ENCODE measurements around the gene CEP85. TPM values are rescaled to one million over a fixed set of nuclear protein-coding genes. Genes with fewer than 3 reads are reported as not detected.
"Not testable (repeated sequence)": the region's sequence is repeated elsewhere in the genome, so short reads cannot be mapped to it uniquely, and the experiment has no call there.

CEP85 gene
- total RNA-seq, 1 experiment from 2014 or later: 51.8 TPM

DNA sequence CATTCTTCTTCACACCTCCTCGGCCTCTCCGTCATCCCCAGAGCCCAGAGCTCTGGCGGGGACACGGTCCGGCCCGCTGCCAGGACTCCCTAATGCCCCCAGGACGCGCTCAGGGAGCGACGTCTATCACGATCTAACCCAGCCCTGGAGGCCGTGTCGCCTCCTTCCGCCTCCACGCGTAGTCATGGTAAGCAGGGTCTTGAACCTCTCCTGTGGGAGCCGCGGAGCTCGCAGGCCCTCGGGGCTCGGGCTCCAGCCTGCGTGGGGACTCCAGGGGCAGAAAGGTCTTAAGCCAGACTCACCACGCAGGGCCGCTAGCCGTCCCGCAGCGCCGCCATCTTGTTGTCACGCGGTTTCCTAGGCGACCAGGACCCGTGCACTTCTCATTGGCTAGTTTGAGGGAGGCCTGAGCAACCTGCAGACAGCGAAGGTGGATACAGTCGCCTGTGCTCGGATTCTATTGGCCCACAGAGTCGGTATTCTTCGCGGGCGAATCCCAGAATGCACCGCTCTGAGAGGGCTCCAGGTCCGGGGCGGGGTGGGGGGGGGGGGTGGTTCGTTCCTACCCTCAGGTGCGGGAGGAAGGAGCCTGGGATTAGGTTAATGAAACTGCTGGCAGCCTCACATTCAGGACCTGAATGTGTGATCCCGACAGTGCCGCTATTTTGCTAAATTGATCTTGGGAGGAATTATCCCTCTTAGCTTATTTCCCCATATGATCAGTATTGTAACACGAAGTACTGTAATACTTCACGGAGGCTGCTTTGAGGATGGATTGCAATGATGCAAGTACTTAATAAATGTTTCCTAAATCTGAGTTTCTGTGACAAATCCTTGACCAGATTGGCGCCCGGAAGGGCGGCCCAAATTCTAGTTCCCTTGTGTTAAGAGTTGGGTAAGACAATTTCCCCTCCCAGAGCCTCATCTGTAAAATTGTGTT lies 72.6 kb downstream of the CEP85 start, which contains the start of gene UBXN11:
Gene UBXN11 (minus strand): TSS at position 347 of the 940 bp plus-strand sequence. CDS start 3,753 bp downstream, outside the sequence.
- TF ChIP-seq, protein P1, sequence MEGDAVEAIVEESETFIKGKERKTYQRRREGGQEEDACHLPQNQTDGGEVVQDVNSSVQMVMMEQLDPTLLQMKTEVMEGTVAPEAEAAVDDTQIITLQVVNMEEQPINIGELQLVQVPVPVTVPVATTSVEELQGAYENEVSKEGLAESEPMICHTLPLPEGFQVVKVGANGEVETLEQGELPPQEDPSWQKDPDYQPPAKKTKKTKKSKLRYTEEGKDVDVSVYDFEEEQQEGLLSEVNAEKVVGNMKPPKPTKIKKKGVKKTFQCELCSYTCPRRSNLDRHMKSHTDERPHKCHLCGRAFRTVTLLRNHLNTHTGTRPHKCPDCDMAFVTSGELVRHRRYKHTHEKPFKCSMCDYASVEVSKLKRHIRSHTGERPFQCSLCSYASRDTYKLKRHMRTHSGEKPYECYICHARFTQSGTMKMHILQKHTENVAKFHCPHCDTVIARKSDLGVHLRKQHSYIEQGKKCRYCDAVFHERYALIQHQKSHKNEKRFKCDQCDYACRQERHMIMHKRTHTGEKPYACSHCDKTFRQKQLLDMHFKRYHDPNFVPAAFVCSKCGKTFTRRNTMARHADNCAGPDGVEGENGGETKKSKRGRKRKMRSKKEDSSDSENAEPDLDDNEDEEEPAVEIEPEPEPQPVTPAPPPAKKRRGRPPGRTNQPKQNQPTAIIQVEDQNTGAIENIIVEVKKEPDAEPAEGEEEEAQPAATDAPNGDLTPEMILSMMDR (IDR thresholded peaks at IDR 0.05): no peak
- 0 out of 2 replicates have a peak, but pooled peaks have one; percentile 36 for TF ChIP-seq POLR2AphosphoS5 (IDR thresholded peaks at IDR 0.05; ENCODE audit: low read depth, low read length)
- TF ChIP-seq TCF7L2 (IDR thresholded peaks at IDR 0.05; ENCODE audit: low read depth, low read length): no peak
- TF ChIP-seq, protein P2, sequence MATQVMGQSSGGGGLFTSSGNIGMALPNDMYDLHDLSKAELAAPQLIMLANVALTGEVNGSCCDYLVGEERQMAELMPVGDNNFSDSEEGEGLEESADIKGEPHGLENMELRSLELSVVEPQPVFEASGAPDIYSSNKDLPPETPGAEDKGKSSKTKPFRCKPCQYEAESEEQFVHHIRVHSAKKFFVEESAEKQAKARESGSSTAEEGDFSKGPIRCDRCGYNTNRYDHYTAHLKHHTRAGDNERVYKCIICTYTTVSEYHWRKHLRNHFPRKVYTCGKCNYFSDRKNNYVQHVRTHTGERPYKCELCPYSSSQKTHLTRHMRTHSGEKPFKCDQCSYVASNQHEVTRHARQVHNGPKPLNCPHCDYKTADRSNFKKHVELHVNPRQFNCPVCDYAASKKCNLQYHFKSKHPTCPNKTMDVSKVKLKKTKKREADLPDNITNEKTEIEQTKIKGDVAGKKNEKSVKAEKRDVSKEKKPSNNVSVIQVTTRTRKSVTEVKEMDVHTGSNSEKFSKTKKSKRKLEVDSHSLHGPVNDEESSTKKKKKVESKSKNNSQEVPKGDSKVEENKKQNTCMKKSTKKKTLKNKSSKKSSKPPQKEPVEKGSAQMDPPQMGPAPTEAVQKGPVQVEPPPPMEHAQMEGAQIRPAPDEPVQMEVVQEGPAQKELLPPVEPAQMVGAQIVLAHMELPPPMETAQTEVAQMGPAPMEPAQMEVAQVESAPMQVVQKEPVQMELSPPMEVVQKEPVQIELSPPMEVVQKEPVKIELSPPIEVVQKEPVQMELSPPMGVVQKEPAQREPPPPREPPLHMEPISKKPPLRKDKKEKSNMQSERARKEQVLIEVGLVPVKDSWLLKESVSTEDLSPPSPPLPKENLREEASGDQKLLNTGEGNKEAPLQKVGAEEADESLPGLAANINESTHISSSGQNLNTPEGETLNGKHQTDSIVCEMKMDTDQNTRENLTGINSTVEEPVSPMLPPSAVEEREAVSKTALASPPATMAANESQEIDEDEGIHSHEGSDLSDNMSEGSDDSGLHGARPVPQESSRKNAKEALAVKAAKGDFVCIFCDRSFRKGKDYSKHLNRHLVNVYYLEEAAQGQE (IDR thresholded peaks at IDR 0.05; ENCODE audit: insufficient read depth in 1 of 2, low read depth in 2 of 2, low read length in 1 of 2): no peak
- TF ChIP-seq SIN3A (IDR thresholded peaks at IDR 0.05; ENCODE audit: borderline replicate concordance, insufficient read depth, low read depth, low read length): peak; percentile 99
- in situ Hi-C loops (cut with HindIII; ENCODE audit: low pct_unique_long_range_greater_than_20kb, low sequenced_read_pairs): no loop called here
- Histone ChIP-seq H3K27me3 (ENCODE audit: control insufficient read depth, insufficient read depth, low read length) (no peaks in the 10 kb centered on the region), H3K9me3 (ENCODE audit: control insufficient read depth, insufficient read depth, low read depth, low read length) (no peaks in the 10 kb centered on the region), H3K4me1 (ENCODE audit: control insufficient read depth, insufficient read depth, low read length) (peaks cover 17% of the 10 kb centered on the region), H3K36me3 (ENCODE audit: control insufficient read depth, insufficient read depth, low read length) (no peaks in the 10 kb centered on the region; the same call in 1 of the 2 replicates), H3K4me3 (ENCODE audit: low read depth in 2 of 2, low read length in 2 of 2) (peak within 1 kb of the TSS; percentile 76 to 87), H3K27ac (ENCODE audit: low read length) (peak within 1 kb of the TSS; percentile 84)
- ATAC-seq: peak; percentile 100
- BruUV-seq (replicated peaks): no TSS peak
- ChIA-PET POLR2A (no interaction called here), CTCF (interaction anchor here (0.8 kb wide), 1 partner anchor 21 kb away, joined by 3 read pairs; no protein-coding TSS in a partner anchor)
- peak; percentile 88 for DNase-seq (ENCODE audit: low read depth, low spot score)
- intact Hi-C loops (cut with micrococcal nuclease; ENCODE audit: unreplicated experiment): no loop called here

DNA sequence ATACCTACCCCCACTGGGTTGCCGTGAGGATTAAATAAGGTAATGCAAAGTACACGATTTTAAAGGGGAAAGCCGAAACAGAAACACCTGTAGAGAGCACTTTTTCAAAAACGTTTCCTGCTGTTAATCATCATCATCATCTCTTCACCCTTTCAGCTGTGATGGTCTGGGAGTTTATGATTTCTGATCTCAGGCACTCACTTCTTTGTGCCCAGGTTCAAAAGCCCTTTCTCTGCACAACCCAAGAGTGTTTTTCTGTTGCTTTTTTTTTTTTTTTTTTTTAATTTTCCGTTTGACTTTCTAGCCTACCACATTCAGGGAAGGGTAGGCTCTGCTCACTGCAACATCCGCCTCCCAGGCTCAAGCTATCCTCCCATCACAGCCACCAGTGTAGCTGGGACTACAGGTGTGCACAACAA lies 73.4 kb downstream of the CEP85 start:
- ATAC-seq: no peak
- intact Hi-C loops (cut with micrococcal nuclease; ENCODE audit: unreplicated experiment): no loop called here
- POLR2A ChIA-PET: no interaction called here
- Histone ChIP-seq H3K9me3 (ENCODE audit: control insufficient read depth, insufficient read depth, low read depth, low read length) (no peaks in the 10 kb centered on the region), H3K36me3 (ENCODE audit: control insufficient read depth, insufficient read depth, low read length) (no peaks in the 10 kb centered on the region; the same call in 1 of the 2 replicates), H3K27ac (ENCODE audit: low read length) (peak overlapping the region; percentile 84), H3K4me3 (ENCODE audit: low read depth in 2 of 2, low read length in 2 of 2) (peak overlapping the region; percentile 38 to 65), H3K27me3 (ENCODE audit: control insufficient read depth, insufficient read depth, low read length) (no peaks in the 10 kb centered on the region), H3K4me1 (ENCODE audit: control insufficient read depth, insufficient read depth, low read length) (peaks cover 17% of the 10 kb centered on the region)
- TF ChIP-seq, protein P2 (IDR thresholded peaks at IDR 0.05; ENCODE audit: insufficient read depth in 1 of 2, low read depth in 2 of 2, low read length in 1 of 2): no peak
- TF ChIP-seq POLR2AphosphoS5 (IDR thresholded peaks at IDR 0.05; ENCODE audit: low read depth, low read length) (no peak), TCF7L2 (IDR thresholded peaks at IDR 0.05; ENCODE audit: low read depth, low read length) (no peak)
- BruUV-seq (replicated peaks): no TSS peak
- CTCF ChIA-PET: interaction anchor here (0.8 kb wide), 1 partner anchor 22 kb away, joined by 3 read pairs; no protein-coding TSS in a partner anchor
- in situ Hi-C loops (cut with HindIII; ENCODE audit: low pct_unique_long_range_greater_than_20kb, low sequenced_read_pairs): no loop called here
- no peak for DNase-seq (ENCODE audit: low read depth, low spot score)

DNA sequence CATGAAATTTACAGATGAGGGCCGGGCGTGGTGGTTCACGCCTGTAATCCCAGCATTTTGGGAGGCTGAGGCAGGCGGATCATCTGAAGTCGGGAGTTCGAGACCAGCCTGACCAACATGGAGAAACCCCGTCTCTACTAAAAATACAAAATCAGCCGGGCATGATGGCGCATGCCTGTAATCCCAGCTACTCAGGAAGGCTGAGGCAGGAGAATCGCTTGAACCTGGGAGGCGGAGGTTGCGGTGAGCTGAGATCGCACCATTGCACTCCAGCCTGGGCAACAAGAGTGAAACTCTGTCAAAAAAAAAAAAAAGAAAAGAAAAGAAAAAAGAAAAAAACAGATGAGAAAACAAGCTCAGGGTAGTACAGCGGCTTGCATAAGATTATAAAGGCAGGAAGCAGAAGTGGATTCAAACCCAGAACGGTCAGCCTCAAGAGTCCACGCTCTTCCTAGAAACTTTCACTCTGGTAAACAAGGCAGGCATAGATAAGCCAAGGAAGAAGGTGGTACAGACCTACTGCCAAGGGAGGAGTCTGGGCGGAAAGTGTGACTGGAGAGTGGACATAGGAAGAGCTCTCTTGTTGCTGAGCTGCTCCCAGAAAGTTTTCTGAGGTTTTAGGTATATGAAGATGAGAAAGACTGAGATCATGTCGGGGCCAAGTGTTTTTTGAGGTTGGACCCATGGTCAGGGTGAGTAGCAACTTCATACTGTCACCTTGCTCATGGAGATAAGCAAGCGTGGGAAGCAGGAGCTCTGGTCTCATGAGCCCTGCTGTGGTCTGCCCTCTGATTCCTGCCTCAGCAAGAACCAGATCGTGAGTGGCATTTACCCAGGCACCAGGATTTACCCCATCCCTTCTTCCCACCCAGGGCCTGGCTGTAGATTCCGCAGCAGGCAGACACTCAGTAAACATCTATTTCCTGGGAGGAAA lies 74.2 kb downstream of the CEP85 start:
- H3K27ac ChIP-seq (ENCODE audit: low read length); H3K4me3 ChIP-seq (ENCODE audit: low read depth in 2 of 2, low read length in 2 of 2); in situ Hi-C loops (cut with HindIII; ENCODE audit: low pct_unique_long_range_greater_than_20kb, low sequenced_read_pairs); BruUV-seq (replicated peaks); intact Hi-C loops (cut with micrococcal nuclease; ENCODE audit: unreplicated experiment); DNase-seq (ENCODE audit: low read depth, low spot score); POLR2A ChIA-PET; H3K9me3 ChIP-seq (ENCODE audit: control insufficient read depth, insufficient read depth, low read depth, low read length); ATAC-seq; H3K36me3 ChIP-seq (ENCODE audit: control insufficient read depth, insufficient read depth, low read length); H3K27me3 ChIP-seq (ENCODE audit: control insufficient read depth, insufficient read depth, low read length): not testable (repeated sequence)
- H3K4me1 ChIP-seq (ENCODE audit: control insufficient read depth, insufficient read depth, low read length): peaks cover 13% of the 10 kb centered on the region
- CTCF ChIA-PET: interaction anchor here (0.6 to 0.8 kb wide), 2 partner anchors 23 to 122 kb away, joined by 3 read pairs; no protein-coding TSS in a partner anchor

Measured in Panc1 (cell line).